Dedifferentiated amniotic fluid mesenchymal stem cell (primary cell): ENCODE data around the gene FLAD1.

Experiments used
- DNase-seq: peaks from one replicate; pipeline ENCODE4 v3.0.0-alpha.2; 2016; ENCODE audit errors: extremely low spot score

Gene FLAD1

DNA sequence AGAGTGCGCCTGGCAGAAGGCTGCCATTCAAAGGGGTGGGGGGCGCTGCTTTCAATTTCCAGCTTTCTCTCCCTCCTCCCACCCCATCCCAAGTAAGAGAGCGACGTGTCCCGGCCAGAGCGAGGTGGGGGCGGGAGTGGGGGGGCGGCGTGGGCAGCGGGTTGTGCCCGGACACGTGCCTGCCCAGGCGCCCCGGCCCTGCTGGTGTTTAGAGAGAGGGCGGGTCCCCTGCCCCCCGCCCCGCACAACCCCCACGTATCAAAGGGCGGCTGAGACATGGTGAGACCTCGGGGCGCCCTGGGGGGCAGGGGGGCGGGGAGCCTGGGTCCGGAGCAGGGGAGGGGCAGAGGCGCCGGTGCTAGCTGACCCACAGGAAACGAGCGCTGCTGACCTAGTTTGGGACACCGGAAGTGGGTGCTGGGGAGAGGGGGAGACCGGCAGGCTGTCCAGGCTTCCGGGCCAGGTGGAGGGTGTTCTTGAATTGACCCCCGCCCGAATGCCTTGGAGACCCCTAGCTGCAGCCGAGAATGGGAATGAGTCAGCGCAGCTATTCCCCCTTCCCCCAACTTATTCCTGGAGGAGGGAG, 20.7 kb downstream of the FLAD1 start:
- DNase-seq, result no peak

DNA sequence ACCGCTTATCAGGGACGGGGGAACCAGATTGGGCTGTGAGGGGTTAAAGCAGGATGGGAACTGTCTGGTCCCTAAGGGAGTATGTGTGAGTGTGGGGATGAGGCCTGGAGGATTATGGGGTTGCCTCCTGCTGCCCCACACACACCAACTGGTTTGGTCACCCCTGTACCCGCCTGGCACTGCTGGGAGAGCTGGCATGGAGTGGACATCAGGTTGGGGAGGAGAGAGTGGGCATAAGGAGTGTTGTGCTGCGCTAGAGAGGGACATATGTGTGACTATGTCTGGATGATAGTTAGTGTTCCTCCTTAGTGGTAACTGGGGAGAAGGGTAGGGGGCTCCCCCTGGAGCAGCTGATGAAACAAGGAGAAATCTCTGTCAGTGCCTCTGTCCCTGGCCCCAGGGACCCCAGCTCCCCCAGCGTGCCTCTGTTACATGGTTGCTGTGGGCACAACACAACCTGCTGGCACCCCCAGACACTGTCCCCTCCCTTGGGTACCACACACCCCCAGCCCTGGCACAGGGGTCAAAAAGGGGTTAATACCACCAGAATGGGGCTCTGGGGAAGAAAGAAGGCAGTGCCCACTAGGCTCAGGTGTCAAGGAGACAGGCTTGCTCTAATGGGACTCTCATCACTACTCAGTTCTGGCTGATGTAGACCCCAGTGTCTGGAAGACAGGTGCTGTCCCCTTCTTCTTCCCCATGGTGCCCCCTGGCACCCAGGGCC, 21.4 kb downstream of the FLAD1 start:
- no peak for DNase-seq

DNA sequence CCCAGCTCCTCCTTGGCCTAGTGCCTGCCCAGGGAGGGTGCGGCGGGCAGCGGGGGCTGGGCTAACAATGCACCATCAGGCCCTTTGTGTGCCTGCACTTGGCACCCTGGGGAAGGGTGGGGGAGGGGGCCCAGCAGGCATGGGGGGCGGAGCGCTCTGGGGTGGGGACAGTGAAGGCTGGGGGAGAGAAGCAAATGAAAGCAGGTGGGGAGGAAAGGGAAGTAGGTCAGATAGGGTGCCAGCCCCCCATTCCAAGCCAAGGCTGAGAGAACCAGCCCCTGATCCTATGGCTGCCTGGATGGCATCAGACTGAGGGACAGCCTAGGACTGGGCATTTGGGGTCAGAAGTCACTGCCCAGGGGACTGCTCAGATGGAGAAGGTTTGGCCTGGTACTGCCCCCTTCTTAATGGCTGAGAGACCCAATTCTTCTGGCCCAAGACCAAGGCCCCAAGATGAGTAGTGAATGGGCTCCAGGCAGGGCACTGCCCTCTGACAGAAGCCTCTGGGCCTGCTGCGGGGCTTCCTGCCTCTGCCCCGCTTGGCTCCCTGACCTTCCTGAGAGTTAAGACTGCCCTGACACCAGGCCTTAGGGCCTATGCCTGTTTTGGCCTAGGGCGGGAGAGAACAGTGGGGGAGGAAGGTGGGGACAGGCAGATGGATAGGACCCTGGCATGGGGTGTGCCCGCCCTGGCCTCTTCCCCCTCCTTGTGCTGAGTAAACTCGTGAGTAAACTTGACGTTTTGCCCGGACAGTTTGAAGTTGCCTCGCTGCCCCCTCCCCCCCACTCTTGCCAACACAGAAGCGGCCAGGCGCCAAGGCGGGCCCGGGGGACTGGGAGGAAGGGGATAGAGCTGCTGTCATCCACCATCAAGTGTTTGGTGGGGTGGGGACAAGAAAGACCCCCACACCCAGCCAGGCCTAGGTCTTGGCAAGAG, 22.2 kb downstream of the FLAD1 start:
- DNase-seq, result no peak

DNA sequence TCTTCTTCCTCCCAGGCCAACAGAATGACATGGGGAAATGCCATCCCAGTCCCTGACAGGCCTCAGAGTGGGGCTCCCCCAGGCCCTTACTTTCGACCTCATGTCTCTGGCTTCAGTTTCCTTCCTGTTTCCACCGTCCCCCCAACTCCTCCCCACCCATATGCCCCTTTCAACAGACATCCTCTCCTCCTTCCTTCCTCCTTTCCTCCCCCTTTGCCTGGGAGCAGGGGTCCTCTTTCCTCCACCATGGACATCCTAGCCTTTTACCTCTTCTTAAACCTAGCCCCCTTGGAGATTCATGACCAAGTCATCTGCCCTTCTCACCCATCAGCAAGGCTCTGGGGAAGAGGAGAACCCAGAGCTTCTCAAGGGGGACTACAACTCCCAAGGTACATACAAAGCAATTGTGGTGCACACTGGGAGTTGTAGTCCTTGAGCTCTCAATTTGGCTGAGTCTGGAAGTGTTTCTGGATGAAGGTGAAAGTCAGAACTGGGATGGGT, 23.5 kb downstream of the FLAD1 start:
- no peak for DNase-seq

GRCh38 chr1:155007251-155007828, 24.2 kb downstream of the FLAD1 start:
- DNase-seq, result no peak

DNA sequence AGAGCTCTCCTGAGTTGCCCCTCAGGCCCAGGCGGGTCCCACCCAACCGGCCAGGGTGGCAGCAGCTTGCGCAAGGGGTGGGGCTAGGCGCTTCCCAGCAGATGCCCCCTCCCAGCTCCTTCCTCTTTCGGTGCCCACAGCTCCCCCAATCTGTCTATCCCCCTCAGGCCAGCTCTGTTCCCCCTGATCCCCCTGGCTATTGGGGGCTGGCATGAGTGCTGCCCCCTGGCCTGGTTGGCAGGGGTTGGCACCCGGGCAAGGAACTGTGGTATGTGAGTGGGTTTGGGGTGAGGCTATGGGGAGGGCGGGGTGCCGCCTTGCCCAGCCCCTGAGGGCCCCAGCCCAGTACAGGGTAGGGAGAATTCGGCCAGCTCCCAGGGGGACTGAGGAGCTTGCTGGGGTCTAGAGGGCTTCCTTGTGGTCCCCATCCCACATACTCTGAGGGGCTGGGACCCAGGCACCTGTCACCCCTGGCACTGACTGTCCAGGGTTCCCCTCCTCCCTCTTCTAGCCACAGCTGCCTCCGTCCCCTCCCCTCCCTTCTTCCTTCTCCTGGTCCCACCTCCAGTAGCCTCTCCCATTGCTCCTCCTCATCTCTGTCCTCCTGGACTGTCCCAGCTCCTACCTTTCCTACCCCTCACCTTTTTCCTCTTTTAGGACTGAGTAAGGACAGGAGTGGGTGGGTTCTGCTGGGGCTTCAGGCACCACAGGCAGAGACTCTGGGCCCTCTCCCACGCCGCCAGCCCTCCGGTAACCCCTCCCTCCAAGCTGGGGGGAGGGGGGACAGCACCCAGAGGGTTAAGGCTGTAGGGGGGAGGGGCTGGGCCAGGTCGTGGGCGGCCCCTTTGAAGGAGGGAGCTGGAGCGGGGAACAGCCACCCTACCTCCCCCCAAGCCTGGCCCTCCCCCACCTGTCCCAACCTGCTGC, 25.1 kb downstream of the FLAD1 start:
- no peak for DNase-seq

DNA sequence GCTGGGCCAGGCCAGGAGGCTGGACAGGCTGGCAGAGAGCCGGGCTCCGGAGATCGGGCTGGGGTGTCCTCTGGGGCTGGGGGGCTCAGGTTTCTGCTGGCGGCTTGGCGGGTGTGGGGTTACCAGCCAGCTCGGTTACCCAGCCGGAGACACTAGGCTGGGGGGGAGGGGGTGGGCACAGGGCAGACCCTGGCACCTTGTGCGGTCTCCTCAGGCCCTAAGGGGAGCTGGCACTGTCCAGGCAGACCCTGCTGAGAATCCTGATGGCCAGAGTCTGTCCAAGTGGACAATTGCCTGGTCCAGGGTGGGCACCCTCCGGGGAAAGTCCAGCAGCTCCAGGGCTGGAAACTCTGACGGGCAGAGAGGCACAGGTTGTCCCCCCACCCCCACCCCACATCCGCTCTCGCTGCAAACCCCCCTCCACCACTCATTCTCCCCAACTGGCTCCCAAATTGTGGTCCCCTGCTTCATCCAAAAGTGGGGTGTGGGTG, 26.1 kb downstream of the FLAD1 start:
- DNase-seq, result no peak

DNA sequence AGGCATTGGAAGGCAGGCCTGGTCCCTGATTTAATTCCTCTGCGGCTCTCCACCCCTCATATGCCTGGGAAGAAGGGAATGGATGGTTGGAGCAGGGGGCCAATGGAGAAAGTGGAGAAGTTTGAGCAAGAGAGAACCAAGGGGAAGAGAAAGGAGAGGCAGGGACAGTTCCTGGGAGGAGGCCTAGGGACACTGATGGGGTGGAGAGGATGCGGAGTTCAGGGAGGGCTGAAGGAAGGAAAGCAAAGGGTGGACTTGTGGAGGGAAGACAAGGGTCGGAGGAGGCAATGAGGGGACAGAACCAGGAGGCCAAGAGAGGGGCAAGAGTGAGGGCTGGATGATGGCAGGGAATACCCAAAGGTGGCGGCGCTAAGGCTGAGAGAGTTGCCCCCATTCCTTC, 26.6 kb downstream of the FLAD1 start:
- no peak for DNase-seq

DNA sequence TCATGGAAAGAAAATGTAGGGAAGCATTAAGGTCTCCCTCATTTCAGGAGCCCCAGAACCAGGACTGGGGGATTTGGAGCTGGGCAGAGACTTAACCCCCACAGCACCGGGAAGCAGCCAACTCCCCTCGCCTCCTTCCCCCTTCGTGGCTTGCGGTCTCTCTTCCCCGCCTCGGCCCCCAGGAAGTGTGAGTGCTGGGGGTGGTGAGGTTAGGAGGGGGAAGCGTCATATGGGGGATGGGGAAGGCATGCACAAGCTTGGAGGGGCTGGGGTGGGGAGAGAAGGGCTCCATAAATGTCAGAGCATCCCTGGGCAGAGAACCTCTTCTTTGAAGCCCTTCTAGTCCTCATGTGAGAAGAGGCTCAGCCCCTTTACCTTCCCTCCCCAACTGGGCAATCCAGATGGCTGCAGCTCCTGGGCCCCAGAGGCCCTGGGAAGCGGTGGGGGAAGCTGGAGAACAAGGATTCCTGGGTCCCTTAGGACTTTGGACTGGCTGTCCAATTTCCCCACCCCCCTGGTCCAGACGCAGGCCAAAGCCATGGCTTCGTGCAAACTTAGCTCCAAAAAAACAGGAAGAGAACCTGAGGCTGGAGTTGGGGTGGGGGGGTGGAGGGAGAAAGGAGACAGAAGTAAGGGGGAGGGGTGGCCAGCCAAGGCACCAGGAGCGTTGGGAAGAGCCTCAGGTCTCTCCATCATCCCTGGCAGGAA, 27.2 kb downstream of the FLAD1 start:
- no peak for DNase-seq

GRCh38 chr1:155011004-155011416, 27.9 kb downstream of the FLAD1 start:
- no peak for DNase-seq

- no peak for DNase-seq
These were observed 28.4 kb downstream of the FLAD1 start for GRCh38 chr1:155011437-155012025.

DNA sequence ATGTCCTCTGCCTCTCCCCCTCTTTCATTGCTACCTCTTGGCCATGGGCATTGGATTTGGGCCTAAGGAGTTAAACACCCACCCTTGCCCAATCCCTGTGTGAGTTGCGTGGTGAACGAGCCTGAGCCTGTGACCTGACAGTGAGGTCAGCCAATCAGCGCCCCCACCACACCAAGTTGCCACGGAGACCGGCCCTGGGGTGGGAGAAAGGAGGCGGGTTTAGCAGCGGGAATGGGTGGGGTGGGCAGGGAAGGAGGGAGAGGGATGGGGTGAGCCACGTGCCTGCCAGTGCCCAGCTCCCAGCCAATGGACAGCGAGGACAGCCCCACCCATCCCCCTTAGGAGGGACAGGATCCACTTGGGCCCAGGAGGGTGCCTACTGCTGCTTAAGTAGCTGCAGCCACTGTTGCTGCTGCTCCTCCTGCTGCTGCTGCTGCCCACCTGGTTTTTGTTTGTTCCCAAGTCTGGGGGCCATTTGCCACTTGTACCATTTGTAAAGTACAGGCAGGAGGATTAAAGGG, 28.9 kb downstream of the FLAD1 start:
- DNase-seq, result no peak

DNA sequence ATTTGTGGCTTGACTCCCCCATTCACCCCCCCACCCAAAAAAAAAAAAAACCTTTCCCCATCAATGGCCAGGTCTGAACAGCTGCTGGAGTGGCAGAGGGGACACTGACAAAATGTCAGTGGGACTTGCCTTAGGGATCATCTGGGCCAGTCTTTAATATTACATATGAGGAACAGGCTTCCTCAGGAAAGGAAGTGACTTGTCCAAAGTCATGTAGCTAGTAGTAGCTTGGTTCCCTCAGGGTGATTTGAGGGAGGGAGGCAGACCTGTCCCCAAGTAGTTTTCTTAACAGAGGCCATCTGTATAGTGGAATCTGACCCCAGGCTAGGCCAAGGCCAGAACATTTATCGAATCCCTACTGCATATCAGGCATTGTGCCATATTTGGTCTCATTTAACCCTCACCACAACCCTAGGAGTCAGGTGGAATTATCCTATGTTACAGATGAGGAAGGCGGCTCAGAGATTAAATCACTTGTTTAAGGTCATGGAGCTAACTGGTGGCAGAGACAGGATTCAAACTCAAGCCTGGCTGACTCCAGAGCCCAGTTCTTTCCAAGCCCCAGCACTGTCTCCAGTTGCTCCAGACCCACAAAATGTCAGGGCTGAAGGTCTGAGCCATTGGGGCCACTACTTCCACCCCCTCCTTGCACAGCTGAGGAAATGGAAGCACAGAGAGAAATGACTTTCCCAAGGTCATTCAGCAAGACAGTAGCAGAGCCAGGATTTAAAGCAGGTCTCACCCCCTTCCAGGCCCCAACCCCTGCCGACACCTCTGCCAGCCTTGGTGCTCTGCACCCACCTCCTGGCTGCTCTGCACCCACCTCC, 29.8 kb downstream of the FLAD1 start:
- no peak for DNase-seq

- no peak for DNase-seq
These were observed 30.5 kb downstream of the FLAD1 start for GRCh38 chr1:155013632-155014031.

DNA sequence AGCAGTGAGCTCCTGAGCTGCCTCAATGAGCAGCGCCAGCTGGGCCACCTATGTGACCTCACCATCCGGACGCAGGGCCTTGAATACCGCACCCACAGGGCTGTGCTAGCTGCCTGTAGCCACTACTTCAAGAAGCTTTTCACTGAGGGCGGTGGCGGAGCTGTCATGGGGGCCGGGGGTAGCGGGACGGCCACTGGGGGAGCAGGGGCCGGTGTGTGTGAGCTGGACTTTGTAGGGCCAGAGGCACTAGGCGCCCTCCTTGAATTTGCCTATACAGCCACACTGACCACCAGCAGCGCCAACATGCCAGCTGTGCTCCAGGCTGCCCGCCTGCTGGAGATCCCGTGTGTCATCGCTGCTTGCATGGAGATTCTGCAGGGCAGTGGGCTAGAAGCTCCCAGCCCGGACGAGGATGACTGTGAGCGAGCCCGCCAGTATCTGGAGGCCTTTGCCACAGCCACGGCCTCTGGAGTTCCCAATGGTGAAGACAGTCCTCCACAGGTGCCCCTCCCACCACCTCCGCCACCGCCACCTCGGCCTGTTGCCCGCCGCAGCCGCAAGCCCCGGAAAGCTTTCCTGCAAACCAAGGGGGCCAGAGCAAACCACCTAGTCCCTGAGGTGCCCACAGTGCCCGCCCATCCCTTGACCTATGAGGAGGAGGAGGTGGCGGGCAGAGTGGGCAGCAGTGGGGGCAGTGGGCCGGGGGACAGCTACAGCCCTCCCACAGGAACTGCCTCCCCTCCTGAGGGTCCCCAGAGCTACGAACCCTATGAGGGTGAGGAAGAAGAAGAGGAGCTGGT, 31.8 kb downstream of the FLAD1 start:
- DNase-seq, result no peak

DNA sequence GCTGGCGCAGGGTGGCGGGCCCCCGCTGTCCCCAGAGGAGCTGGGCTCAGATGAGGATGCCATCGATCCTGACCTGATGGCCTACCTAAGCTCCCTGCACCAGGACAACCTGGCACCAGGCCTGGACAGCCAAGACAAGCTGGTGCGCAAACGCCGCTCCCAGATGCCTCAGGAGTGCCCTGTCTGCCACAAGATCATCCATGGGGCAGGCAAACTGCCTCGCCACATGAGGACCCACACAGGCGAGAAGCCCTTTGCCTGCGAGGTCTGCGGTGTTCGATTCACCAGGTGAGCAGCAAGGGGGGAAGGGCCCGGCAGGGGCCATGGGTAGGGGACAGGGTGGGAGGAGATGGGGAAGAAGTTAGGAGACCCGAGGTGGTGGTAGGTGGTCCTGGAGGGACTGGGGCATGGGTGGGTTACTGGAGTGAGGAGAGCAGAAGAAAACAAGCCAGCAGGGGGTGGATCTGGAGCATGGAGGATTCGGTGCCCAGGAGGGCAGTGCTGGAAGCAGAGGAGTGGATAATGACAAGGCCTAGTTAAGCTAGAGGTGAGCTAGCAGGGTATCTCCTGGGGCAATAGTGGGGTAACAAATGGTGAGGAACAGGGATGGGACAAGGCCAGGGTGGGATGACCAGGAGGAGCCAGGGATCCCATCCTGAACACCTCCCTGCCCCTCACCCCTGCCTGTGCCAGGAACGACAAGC, 32.5 kb downstream of the FLAD1 start:
- no peak for DNase-seq

DNA sequence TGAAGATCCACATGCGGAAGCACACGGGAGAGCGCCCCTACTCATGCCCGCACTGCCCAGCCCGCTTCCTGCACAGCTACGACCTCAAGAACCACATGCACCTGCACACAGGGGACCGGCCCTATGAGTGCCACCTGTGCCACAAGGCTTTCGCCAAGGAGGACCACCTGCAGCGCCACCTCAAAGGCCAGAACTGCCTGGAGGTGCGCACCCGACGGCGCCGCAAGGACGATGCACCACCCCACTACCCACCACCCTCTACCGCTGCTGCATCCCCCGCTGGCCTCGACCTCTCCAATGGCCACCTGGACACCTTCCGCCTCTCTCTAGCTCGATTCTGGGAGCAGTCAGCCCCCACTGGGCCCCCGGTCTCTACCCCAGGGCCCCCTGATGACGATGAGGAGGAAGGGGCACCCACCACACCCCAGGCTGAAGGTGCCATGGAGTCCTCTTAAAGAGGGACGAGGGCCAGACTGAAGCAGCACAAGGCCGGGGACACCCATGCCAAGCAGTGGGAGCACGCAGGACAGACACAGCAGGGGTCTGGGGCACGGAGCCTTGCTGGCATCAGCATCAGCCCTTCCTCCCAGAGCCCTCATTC, 33.2 kb downstream of the FLAD1 start:
- no peak for DNase-seq
